Activated CD4-positive, alpha-beta T cell treated with anti-CD3 and anti-CD28 coated beads for 4 hours (primary cell): Measurements from ENCODE around the gene GRK6.

Experiments used
- DNase-seq, 2 donors: peaks; one replicate each; pipeline ENCODE4 v3.0.0-alpha.2; 2020

The GRK6 gene

DNA sequence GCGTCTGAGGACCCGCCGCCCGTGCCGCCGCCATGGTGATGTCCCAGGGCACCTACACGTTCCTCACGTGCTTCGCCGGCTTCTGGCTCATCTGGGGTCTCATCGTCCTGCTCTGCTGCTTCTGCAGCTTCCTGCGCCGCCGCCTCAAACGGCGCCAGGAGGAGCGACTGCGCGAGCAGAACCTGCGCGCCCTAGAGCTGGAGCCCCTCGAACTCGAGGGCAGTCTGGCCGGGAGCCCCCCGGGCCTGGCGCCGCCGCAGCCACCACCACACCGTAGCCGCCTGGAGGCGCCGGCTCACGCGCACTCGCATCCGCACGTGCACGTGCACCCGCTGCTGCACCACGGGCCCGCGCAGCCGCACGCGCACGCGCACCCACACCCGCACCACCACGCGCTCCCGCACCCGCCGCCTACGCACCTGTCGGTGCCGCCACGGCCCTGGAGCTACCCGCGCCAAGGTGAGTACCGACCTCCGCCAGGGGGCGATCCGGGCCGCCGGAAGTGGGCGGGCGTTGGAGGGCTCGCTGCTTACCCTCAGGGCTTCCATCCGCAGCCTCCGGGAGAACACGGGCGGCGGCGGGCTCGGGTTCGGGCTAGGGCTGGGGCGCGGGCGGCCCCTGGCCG, 28.7 kb downstream of the GRK6 start:
- peak; percentile 91 for DNase-seq

DNA sequence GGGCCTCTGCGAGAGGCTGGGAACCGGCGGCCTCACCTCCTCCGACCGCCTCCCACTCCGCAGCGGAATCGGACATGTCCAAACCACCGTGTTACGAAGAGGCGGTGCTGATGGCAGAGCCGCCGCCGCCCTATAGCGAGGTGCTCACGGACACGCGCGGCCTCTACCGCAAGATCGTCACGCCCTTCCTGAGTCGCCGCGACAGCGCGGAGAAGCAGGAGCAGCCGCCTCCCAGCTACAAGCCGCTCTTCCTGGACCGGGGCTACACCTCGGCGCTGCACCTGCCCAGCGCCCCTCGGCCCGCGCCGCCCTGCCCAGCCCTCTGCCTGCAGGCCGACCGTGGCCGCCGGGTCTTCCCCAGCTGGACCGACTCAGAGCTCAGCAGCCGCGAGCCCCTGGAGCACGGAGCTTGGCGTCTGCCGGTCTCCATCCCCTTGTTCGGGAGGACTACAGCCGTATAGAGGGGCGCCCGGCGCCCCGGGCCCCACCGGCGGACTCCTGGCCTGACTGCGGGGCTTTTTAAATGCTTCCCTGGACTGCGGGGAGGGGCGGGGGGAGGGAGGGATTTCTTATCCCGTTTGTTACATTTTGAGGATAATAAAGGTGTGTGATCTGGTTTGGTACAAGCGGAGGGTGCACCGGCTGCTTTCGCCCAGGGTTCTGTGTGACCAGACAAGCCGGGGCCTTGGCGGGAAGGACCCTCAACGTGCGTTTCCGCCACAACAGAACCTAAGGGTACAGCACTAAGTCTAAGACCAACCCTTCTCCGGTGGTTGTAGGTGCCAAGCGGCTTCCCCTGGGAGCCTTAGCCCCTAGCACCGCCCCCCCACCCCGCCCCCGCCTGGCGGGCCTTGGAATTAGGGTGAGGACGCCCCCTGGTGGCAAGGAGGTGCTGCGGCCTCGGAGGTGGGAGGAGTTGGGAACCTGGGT, 29.4 kb downstream of the GRK6 start:
- DNase-seq: peak; percentile 96 to 97

- DNase-seq: no peak
Measured at GRCh38 chr5:177456591-177456964, 30.1 kb downstream of the GRK6 start.

- no peak for DNase-seq
Measured at GRCh38 chr5:177456976-177457851, 30.7 kb downstream of the GRK6 start.

- DNase-seq: no peak
Measured at GRCh38 chr5:177457852-177458681, 31.6 kb downstream of the GRK6 start.

DNA sequence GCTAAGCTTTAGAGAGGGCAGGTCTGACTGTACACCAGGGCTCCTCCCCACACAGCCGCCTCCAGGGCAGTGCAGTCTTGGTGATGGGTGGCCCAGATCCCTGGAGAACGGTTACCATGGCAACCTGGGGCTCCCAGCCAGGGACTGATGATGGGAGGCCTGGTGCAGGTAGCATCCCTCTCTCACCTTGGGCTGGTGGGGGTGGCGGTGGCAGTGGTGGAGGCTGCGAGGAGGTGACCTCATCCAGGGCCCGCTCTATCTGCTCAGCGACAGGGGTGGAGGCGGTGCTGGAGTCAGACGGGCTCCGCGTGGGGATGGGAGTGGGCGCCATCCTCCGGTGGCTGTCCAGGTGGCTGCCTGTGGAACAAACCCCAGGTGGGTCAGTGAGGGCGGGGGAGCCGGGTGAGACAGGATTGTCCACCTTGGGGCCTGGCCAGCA, 32.5 kb downstream of the GRK6 start:
- DNase-seq: no peak

- no peak for DNase-seq
Measured at GRCh38 chr5:177459357-177459756, 32.9 kb downstream of the GRK6 start.

DNA sequence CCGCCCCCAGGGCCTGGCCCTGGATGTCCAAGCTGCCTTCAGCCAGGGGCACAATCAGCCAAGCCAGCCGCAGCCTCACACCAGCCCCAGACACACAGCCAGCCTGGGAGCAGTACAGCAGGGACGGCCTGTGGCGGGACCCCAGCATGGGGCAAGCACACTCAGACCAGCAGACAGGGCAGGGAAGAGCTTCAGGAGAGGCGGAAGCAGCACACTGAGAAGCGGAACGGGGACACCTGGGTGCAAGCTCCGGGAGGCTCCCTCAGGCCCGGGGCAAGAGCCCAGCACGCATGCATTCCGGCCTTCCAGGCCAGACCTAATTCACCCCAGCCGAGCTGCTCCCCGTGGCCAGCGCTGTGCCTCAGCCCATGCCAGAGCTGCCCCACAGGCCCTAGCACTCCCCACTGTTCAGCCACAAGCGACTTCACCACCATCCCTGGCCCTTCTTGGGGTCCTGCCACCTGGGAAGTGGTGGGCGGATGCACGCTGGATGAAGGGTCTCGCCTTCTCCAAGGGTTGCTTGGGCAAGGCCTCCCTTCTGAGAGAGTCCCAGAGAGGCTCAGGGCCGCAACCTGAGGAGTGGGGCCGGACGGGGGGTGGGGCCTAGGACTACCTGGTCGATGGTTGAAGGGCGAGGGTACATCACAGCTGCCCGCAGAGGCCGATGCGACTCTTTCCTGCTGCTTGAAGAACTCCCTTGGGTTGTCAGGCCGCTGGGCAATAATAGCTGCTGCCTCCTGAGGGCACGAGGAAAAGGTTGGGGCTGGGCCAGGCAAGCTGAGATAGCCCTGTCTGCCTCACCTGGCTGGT, 33.5 kb downstream of the GRK6 start:
- DNase-seq: no peak

DNA sequence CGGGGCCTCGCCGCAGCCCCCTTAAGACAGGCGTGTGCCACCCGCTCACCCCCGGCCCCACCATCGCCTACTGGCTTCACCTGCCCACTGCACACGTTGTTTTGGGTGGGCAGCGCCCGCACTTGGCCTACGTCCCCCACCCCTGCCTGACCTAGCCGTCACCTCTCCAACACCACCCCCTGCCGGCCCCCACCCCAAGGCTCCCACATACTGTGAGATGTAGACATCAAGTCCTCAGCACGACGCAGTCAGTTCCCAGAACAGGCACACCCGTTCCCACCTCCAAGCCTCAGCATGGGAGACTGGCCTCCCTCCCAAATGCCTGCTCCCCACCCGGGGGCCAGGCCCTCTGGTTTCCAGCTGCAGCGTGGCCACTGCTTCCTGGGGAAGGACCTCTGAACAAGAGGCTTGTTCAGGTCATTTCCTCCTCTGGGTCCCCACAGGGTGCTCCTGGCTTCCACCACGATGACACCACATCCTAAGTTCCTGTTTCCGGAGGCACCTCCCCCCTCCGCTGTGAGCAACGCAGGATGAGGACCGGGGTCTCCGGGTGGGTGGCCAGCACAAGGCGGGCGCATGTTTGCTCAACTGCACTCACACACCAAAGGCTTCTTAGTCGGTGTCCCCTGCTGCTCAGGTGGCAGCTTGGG, 35.7 kb downstream of the GRK6 start:
- no peak for DNase-seq

DNA sequence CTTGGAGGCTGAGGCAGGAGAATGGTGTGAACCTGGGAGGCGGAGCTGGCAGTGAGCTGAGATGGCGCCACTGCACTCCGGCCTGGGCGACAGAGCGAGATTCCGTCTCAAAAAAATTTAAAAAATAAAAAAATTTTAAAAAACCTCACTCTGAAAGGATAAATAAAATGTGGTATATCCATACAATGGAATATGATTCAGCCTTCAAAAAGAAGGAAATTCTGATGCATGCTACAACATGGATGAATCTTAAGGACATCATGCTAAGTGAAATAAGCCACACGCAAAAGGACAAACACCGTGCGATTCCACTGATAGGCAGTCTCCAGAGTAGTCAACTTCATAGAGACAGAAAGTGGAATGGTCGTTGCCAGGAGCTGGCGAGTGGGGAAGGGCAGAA, 38.6 kb downstream of the GRK6 start:
- DNase-seq: no peak

DNA sequence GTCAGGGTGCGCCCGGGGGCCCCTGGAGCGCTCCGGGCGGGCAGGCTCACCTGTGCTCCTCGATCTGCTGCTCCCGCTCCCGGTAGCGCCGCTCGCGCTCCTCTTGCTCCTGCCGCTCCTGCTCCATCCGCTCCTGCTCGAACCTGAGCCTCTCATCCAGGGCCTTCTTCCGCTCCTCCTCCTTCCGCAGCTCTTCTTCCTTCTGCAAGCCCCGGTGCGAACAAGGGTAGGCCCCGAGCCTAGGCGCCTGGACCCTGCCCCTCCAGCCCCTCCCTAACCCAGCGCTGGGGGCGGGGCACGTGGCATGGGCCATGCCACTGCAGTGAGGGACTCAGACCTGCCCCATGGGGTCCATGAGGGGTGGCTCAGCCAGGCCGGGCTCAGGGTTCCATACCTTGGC, 40.4 kb downstream of the GRK6 start:
- DNase-seq: no peak

- DNase-seq: no peak
Measured at GRCh38 chr5:177467436-177467835, 41.0 kb downstream of the GRK6 start.

GRCh38 chr5:177468329-177468684, 41.8 kb downstream of the GRK6 start:
- DNase-seq: no peak

DNA sequence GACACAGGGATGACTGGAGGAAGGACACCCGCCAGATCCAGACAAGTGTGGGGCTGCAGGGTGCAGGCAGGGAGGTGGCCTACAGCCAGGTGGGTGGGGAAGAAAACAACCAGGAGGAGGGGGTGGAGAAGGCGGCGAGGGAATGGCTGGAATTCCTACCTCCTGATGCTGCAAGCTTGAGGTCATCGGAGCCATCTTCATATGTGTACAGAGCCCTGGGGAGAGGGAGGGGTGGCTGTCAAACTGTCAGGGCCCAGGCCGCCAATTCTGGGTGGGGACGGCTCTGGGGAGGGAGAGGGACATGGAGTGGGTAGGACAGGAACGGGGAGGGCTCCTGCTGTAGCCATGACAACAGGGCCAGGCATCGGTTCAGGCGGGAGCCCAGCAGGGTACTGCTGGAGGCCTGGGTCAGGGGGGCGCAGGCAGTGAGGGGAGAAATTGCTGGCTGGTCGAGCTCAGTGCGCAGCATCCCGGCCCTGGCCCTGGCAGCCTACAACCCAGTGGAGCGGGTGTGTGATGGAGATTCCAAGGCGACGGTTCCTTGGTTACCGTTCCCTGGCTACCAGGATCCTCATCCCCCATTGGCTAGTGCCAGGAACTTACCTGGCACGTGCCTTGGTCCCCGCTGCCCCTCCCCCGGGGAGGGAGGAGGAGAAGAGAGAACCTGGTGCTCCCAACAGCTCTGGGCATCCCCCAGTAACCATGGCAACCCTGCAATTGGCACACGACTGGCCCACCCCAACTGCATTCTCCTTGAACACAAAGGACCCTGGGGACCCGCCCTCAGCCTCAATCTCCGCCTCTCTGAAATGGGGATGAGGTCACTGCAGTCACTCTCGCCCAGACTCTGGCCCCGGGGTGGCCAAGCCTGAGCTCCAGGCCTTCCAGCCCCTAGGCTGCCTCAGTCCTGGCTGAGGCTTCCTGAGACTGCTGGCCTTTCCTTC, 42.5 kb downstream of the GRK6 start:
- no peak for DNase-seq

DNA sequence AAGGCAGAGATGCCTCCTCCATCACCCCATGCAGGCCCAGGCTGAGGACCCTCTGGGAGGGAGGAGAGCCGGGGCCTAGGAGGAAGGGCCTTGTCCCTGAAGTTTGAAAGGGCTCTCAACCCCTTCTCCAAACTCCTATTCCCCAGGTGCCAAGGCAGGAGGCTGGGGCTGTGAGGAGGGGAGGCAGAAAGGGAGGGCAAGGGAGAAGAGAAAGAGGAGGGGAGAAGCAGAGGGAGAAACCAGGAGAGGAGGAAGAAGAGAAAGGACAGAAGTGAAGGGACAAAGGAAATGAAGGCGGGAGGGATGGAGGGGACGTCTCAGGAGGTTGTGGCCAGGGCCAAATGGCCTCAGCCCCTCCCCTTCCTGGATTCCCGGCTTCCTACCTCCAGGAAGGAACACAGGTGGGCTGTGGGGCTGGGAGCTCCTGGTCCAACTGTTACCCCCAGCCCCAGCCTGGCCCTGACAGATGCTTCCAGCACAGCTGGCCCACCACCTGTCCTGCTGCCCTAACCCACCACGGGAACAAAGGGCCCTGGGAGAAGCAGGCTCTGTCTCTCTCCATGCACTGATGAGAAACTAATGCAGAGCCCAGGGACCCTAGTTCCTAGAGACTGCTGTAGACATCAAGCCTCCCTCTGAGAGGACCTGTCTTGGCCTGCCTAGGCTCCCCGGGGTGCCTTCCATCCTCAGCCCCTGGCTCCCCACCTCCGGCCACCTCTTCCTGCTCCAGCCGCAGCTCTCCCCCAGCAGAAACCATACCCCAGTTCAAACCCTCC, 43.5 kb downstream of the GRK6 start:
- DNase-seq: no peak

- DNase-seq: no peak
Measured at GRCh38 chr5:177470759-177471536, 44.5 kb downstream of the GRK6 start.

DNA sequence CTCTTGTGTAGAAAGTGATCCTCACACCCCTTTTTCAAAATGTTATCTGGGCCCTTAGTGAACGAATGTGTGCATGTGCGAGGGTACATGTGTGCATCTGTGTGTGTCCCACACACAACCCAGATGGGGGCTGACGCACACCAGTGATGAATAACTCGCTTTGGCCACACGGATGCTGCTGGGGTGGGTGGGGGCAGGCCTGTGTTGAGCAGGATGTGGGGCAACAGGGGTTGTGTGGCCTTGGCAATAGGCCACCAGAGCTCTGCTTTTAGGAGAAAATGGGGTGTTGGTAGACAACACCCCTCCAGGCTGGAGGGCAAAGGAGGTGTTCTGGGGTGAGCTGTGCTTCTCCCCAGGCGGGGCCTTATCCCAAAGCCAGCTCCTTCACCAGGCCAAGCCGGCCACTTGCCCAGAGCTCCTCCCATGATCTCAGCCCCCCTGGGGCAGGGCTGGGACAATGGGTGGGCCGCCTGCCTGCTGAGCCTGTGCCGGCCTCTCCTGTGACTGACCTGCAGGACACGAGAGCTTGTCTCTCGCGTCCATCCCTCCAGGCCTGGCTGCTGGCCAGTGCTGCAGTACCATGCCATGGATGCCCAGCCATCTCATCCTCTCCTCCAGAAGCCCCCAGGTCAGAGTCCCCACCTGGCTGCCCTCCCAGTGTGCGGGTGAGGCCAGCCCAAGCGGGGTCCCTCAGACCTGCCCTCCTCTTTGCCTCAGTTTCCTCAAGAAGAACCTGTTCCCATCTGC, 45.3 kb downstream of the GRK6 start:
- no peak for DNase-seq
